T-helper 17 cell (primary cell): ENCODE data around the gene CYSLTR2. TPM values are rescaled to one million over a fixed set of nuclear protein-coding genes. Genes with fewer than 3 reads are reported as not detected.

ENCODE experiments used
- ATAC-seq: fragments of 150-1000 bp; cut with Tn5 transposase; 2 replicates; pipeline ENCODE4 v1.10.0; 2021; ENCODE audit warnings: mild to moderate bottlenecking, moderate library complexity
- DNase-seq, 3 donors: peaks; one replicate each; pipeline versions ENCODE4 v3.0.0 to v3.0.0-alpha.2; 2020 to 2021
- H3K9me3 ChIP-seq: one replicate; pipeline ENCODE4 v1.7.0; 2013; ENCODE audit warnings: low read length, mild to moderate bottlenecking; ENCODE audit not compliant: control insufficient read depth, poor library complexity, severe bottlenecking
- H3K27ac Mint-ChIP-seq: one replicate; pipeline ENCODE4 v1.8.0; 2022; ENCODE audit warnings: mild to moderate bottlenecking, moderate library complexity, mixed read lengths
- H3K27me3 Mint-ChIP-seq: one replicate; pipeline ENCODE4 v1.8.0; 2022; ENCODE audit warnings: mixed read lengths
- H3K36me3 Mint-ChIP-seq: one replicate; pipeline ENCODE4 v1.8.0; 2022; ENCODE audit warnings: low read depth, mixed read lengths
- H3K4me1 Mint-ChIP-seq: one replicate; pipeline ENCODE4 v1.8.0; 2022; ENCODE audit warnings: mild to moderate bottlenecking, mixed read lengths
- H3K4me3 Mint-ChIP-seq: one replicate; pipeline ENCODE4 v1.8.0; 2022; ENCODE audit warnings: mild to moderate bottlenecking, moderate library complexity, mixed read lengths
- total RNA-seq, 4 donors: library from RNA in 2 of 4; stranded (reverse) in 2 of 4; gene quantifications; one replicate each; pipeline ENCODE4 v1.2.3 and lab custom pipeline; 2022 to 2026

The CYSLTR2 gene
- total RNA-seq: 1 to 10 TPM; 2.8 to 5.9 TPM
- total RNA-seq (lab: John Stamatoyannopoulos, UW): 16.0 to 22.1 reads per million in 2 donors

- peak in 1 of 3 donors; percentile 27 for DNase-seq
- H3K36me3 Mint-ChIP-seq: peaks cover 2% of the 10 kb centered on the region
- H3K4me3 Mint-ChIP-seq: peak within 1 kb of the TSS; percentile 97
- no peaks in the 10 kb centered on the region for H3K27me3 Mint-ChIP-seq
- peaks cover 39% of the 10 kb centered on the region for H3K4me1 Mint-ChIP-seq
- H3K27ac Mint-ChIP-seq: peak within 1 kb of the TSS; percentile 100
- peak; percentile 88 for ATAC-seq
- no peaks in the 10 kb centered on the region for H3K9me3 ChIP-seq
These were observed at the start of gene CYSLTR2 for GRCh38 chr13:48653472-48653939. TSS of gene CYSLTR2 (plus strand) at chr13:48653929. CDS start at chr13:48706818, 52,889 bp downstream.

GRCh38 chr13:48615049-48615448, 38.7 kb upstream of the CYSLTR2 start:
- ATAC-seq (no peak), DNase-seq (no peak)
- Mint-ChIP-seq H3K27ac (no peak overlapping the region), H3K36me3 (peaks cover 2% of the 10 kb centered on the region), H3K27me3 (no peaks in the 10 kb centered on the region), H3K4me3 (no peak overlapping the region), H3K4me1 (no peaks in the 10 kb centered on the region)
- H3K9me3 ChIP-seq: no peaks in the 10 kb centered on the region

- Mint-ChIP-seq H3K4me3 (no peak overlapping the region), H3K36me3 (no peaks in the 10 kb centered on the region), H3K4me1 (no peaks in the 10 kb centered on the region), H3K27ac (no peak overlapping the region), H3K27me3 (no peaks in the 10 kb centered on the region)
- no peaks in the 10 kb centered on the region for H3K9me3 ChIP-seq
- DNase-seq (no peak), ATAC-seq (no peak)
These were observed 34.8 kb upstream of the CYSLTR2 start for GRCh38 chr13:48618937-48619336.

GRCh38 chr13:48621056-48621455, 32.7 kb upstream of the CYSLTR2 start:
- H3K36me3 Mint-ChIP-seq: no peaks in the 10 kb centered on the region
- no peaks in the 10 kb centered on the region for H3K4me1 Mint-ChIP-seq
- ATAC-seq (no peak), DNase-seq (no peak)
- no peak overlapping the region for H3K27ac Mint-ChIP-seq
- no peak overlapping the region for H3K4me3 Mint-ChIP-seq
- H3K9me3 ChIP-seq: no peaks in the 10 kb centered on the region
- H3K27me3 Mint-ChIP-seq: no peaks in the 10 kb centered on the region

GRCh38 chr13:48624016-48624415, 29.7 kb upstream of the CYSLTR2 start:
- no peaks in the 10 kb centered on the region for H3K9me3 ChIP-seq
- ATAC-seq (no peak), DNase-seq (no peak)
- Mint-ChIP-seq H3K27ac (no peak overlapping the region), H3K4me1 (no peaks in the 10 kb centered on the region), H3K27me3 (no peaks in the 10 kb centered on the region), H3K36me3 (no peaks in the 10 kb centered on the region), H3K4me3 (no peak overlapping the region)

- Mint-ChIP-seq H3K27ac (no peak overlapping the region), H3K36me3 (no peaks in the 10 kb centered on the region), H3K27me3 (no peaks in the 10 kb centered on the region), H3K4me3 (no peak overlapping the region), H3K4me1 (no peaks in the 10 kb centered on the region)
- no peaks in the 10 kb centered on the region for H3K9me3 ChIP-seq
- DNase-seq: no peak
- no peak for ATAC-seq
These were observed 28.9 kb upstream of the CYSLTR2 start for GRCh38 chr13:48624858-48625257.

- H3K36me3 Mint-ChIP-seq: no peaks in the 10 kb centered on the region
- no peaks in the 10 kb centered on the region for H3K4me1 Mint-ChIP-seq
- DNase-seq (no peak), ATAC-seq (no peak)
- no peak overlapping the region for H3K27ac Mint-ChIP-seq
- H3K27me3 Mint-ChIP-seq: no peaks in the 10 kb centered on the region
- no peaks in the 10 kb centered on the region for H3K9me3 ChIP-seq
- H3K4me3 Mint-ChIP-seq: no peak overlapping the region
These were observed 28.2 kb upstream of the CYSLTR2 start for GRCh38 chr13:48625413-48626076.

GRCh38 chr13:48626077-48626449, 27.7 kb upstream of the CYSLTR2 start:
- Mint-ChIP-seq H3K4me1 (no peaks in the 10 kb centered on the region), H3K27me3 (no peaks in the 10 kb centered on the region), H3K27ac (no peak overlapping the region), H3K36me3 (peaks cover under 1% of the 10 kb centered on the region), H3K4me3 (no peak overlapping the region)
- ATAC-seq: no peak
- H3K9me3 ChIP-seq: no peaks in the 10 kb centered on the region
- no peak for DNase-seq

- no peak for ATAC-seq
- Mint-ChIP-seq H3K36me3 (peaks cover 2% of the 10 kb centered on the region), H3K4me3 (no peak overlapping the region), H3K27ac (no peak overlapping the region), H3K4me1 (no peaks in the 10 kb centered on the region), H3K27me3 (no peaks in the 10 kb centered on the region)
- no peaks in the 10 kb centered on the region for H3K9me3 ChIP-seq
- no peak for DNase-seq
These were observed 26.8 kb upstream of the CYSLTR2 start for GRCh38 chr13:48626726-48627451.

GRCh38 chr13:48629277-48629676, 24.5 kb upstream of the CYSLTR2 start:
- H3K9me3 ChIP-seq: no peaks in the 10 kb centered on the region
- ATAC-seq: no peak
- Mint-ChIP-seq H3K4me3 (no peak overlapping the region), H3K27ac (no peak overlapping the region), H3K4me1 (no peaks in the 10 kb centered on the region), H3K27me3 (no peaks in the 10 kb centered on the region), H3K36me3 (peaks cover 2% of the 10 kb centered on the region)
- DNase-seq: no peak

- Mint-ChIP-seq H3K4me3 (no peak overlapping the region), H3K27ac (no peak overlapping the region), H3K36me3 (peaks cover 2% of the 10 kb centered on the region), H3K27me3 (no peaks in the 10 kb centered on the region), H3K4me1 (no peaks in the 10 kb centered on the region)
- ATAC-seq (no peak), DNase-seq (no peak)
- no peaks in the 10 kb centered on the region for H3K9me3 ChIP-seq
These were observed 23.4 kb upstream of the CYSLTR2 start for GRCh38 chr13:48630291-48630690.

- no peak for DNase-seq
- H3K27ac Mint-ChIP-seq: no peak overlapping the region
- no peak for ATAC-seq
- H3K4me3 Mint-ChIP-seq: no peak overlapping the region
- H3K36me3 Mint-ChIP-seq: peaks cover 2% of the 10 kb centered on the region
- no peaks in the 10 kb centered on the region for H3K4me1 Mint-ChIP-seq
- no peaks in the 10 kb centered on the region for H3K27me3 Mint-ChIP-seq
- H3K9me3 ChIP-seq: no peaks in the 10 kb centered on the region
These were observed 23.0 kb upstream of the CYSLTR2 start for GRCh38 chr13:48630773-48631172.

GRCh38 chr13:48631441-48631840, 22.3 kb upstream of the CYSLTR2 start:
- no peak for ATAC-seq
- H3K4me1 Mint-ChIP-seq: no peaks in the 10 kb centered on the region
- H3K9me3 ChIP-seq: no peaks in the 10 kb centered on the region
- DNase-seq: no peak
- no peak overlapping the region for H3K4me3 Mint-ChIP-seq
- H3K36me3 Mint-ChIP-seq: peaks cover 2% of the 10 kb centered on the region
- H3K27ac Mint-ChIP-seq: no peak overlapping the region
- no peaks in the 10 kb centered on the region for H3K27me3 Mint-ChIP-seq

GRCh38 chr13:48633700-48634099, 20.0 kb upstream of the CYSLTR2 start:
- no peak for DNase-seq
- no peak for ATAC-seq

More at GRCh38 chr13:48633700-48634099, 20.0 kb upstream of the CYSLTR2 start:
- Mint-ChIP-seq H3K4me3 (no peak overlapping the region), H3K27me3 (no peaks in the 10 kb centered on the region), H3K36me3 (peaks cover 2% of the 10 kb centered on the region), H3K27ac (no peak overlapping the region), H3K4me1 (no peaks in the 10 kb centered on the region)
- H3K9me3 ChIP-seq: peaks cover 3% of the 10 kb centered on the region
